ENCODE results near the gene SLC35F2.
"Not testable (repeated sequence)": the region's sequence is repeated elsewhere in the genome, so short reads cannot be mapped to it uniquely, and the experiment has no call there.

Gene SLC35F2

DNA sequence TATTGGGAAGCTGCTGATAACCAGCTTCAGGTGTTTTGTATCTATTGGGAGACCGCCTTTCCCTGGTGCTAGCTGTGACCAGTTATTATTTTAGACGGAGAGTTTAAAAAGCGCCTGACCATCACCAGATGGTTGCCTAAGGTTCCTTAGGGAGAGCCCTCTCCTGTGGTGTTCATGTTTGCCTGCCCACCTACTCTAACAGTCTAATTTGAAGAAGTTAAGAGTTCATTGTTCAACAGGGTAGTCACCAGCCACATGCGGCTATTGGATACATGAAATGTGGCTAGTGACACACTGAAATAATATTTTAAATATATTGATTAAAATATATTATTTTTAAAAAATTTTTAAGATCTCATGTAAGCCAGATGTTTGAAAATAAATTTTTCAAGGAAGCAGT, 75.5 kb downstream of the SLC35F2 start:
- DNase-seq: no peak

DNA sequence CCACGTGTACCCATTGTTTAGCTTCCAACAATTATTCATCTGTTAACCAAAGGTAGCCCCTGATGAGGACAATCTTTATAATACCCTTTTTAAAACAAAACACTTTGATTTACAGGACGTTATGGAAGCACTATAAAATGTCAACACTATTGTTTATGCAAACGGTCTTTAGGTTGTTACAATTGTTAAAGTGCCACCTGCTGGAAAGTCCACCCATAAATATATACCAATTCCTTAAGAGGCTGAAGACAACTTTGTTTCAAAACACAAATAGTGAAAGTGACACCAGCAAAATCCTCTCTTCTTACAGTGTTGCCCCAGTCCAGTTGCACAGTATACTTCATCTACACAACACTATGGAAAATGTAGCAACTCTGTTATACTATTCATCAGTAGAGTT, 77.8 kb downstream of the SLC35F2 start:
- DNase-seq: no peak

DNA sequence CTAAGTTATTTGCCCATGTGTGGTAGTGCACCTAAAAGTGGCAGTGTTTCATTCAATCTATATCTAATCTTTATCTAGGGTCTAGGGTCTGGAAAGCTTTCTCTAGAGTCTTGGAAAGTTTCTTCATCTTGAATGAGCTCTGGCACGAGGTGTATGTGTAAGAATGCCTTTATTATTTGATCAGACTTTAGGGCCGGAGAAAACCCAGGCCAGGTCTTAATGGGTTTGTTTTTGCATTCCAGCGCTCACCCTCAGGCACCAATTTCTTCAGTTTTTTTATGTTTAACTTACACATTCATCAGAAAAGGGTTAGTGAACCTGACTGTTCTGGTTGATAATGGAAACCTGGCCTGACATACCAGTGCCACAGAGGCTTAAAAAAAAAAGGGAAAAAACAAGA, 78.5 kb downstream of the SLC35F2 start:
- DNase-seq: no peak

DNA sequence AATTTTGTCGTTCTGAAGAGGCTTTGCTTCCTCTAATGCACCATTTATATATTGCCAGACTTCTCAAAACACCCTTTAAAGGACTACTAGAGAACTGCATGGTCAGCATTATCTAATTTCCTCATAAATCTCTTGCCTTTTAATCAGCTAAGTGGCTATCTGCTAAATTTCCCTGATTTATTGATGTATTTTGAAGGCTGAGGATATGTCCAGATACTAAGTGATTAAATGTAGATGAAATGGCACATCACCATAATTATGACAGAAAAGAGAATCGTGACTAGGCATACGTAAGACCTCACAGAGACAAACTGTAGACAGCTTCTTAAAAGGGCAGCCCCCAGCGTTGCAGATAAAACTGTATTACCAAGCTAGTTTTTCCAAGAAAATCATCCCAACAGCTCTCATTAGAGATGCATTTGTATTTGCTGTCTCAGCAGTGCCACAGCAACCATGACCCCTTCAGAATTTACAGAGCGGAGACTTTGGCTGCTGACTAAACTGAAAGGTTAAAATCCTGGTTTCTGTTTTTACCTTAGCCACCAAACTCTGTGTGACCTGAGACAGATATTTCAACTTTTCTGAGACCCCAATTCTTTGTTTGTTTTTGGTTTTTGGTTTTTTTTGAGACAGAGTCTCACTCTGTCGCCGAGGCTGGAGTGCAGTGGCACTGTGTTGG, 79.6 kb downstream of the SLC35F2 start:
- no peak for DNase-seq

DNA sequence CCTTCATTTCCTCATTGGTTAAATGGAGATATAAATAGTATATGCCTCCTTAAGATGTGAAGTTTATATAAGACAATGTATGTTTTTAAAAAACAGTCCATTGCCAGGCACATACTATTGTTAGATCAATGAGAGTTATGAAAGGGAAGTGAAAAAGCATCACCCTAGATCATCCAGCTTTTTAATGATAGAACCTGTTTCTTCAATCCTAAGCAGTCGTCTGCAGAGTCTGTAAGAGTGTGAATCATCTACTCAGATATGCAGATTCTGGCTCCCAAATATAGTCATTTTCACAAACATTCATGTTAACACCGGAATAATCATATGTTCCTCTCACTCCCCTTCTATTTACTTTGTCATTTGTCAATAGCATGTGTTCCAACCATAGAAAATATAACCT, 81.5 kb downstream of the SLC35F2 start:
- DNase-seq: no peak

DNA sequence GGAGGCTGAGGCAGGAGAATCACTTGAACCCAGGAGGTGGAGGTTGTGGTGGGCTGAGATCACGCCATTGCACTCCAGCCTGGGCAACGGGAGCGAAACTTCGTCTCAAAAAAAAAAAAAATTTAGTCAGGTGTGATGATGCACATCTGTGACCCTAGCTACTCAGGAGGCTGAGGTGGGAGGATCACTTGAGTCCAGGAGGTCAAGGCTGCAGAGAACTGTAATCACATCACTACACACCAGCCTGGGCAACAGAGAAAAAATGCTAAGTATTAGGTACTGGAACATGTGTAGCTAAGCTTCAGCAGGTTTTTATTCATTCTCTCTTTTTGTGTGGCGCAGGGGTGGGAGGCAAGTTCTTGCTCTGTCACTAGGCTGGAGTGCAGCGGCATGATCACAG, 82.5 kb downstream of the SLC35F2 start:
- no peak for DNase-seq

DNA sequence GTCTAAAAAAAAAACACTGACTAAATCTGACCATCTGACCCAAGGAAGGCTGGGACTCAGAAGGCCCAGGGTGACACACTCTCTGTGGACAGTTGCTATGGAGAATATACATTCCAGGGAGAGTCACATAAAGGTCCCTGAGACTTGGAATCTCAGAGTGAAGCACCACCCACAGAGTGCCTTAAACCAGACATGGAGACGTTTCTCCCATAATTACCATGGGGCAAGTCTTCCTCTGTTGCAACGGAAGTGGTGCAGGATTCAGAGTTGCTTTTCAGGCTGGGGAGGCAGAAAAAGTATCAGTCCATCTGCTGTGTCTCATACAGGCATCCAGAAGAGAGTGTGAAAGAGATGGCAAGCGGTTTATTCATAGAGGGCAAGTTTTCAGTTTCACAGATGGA, 88.0 kb downstream of the SLC35F2 start:
- no peak for DNase-seq

DNA sequence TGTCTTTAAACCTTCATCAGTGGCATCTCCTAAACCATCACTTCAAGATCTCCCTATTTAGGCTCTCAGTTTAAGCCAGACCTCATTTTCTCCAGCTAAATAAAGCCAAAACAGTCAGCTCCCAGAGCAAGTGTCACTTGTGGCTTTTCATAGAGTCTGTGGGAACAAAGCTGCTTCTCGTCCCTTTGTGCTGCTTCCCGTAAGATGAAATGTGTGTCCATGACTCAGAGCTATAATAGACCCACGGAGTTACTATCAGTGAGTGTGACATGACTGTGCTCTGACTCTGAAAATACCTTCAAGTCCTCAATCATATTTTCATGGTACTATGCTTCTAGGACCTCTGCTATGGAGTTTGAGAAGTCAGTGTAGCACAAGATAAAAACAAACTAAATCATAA, 89.4 kb downstream of the SLC35F2 start:
- peak in 1 of 2 experiments; percentile 7 for DNase-seq

DNA sequence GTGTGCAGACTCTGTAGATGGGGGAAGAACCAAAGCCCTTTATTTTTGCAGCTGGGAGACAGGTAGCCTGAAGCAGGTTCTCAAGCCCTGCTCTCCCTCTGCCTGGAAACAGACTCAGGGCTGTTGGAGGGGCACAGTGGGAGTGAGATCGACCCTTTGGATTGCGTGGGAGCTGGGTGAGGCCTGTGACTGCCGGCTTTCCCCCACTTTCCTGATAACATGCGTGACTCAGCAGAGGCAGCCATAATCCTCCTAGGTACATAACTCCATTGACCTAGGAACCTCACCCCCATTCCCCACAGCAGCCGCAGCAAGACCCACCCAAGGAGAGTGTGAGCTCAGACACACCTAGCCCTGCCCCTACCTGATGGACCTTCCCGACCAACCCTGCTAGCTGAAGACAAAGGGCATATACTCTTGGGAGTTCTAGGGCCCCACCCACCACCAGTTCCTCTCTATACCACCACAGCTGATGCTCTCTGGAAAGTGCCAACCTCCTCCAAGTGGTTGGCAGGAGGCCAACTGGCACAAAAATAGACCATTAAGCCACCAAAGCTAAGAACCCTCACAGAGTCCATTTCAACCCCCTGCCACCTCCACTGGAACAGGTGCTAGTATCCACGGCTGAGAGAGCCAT, 99.8 kb downstream of the SLC35F2 start:
- DNase-seq: not testable (repeated sequence)

DNA sequence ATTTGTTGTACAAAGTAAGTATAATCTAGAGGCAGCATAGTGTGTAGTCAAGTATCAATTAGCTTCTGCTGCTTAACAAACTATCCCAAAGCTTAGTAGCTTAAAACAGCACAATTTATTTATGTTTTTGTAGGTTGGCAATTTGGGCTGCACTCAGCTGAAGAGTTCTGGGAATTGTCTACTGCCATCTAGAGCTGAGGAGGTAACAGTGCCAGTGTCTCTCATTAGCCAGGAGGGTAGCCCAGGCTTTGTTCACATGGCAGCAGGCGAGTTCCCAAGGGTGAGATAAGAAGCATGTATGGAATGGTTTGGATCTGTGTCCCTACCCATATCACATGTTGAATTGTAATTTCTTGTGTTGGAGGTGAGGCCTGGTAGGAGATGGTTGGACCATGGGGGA, 100.9 kb downstream of the SLC35F2 start:
- no peak for DNase-seq

DNA sequence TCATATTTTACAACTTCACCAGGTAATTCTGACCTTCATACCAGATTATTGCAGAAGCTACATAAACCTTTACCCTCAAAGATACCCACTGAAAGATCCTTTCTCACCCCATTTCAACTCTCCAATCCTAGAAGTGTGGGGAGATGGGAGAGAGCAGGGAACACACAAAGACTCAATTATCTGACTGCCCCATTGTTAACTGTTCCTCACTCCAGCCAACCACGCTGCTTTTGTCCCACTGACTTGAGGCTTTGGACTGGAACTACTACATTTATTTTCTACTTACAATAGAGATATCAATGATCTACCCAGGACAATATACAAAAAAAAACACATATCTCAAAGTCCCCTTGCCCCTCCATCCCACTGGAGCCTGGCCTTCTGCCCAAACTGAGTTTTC, 102.0 kb downstream of the SLC35F2 start:
- DNase-seq: no peak

DNA sequence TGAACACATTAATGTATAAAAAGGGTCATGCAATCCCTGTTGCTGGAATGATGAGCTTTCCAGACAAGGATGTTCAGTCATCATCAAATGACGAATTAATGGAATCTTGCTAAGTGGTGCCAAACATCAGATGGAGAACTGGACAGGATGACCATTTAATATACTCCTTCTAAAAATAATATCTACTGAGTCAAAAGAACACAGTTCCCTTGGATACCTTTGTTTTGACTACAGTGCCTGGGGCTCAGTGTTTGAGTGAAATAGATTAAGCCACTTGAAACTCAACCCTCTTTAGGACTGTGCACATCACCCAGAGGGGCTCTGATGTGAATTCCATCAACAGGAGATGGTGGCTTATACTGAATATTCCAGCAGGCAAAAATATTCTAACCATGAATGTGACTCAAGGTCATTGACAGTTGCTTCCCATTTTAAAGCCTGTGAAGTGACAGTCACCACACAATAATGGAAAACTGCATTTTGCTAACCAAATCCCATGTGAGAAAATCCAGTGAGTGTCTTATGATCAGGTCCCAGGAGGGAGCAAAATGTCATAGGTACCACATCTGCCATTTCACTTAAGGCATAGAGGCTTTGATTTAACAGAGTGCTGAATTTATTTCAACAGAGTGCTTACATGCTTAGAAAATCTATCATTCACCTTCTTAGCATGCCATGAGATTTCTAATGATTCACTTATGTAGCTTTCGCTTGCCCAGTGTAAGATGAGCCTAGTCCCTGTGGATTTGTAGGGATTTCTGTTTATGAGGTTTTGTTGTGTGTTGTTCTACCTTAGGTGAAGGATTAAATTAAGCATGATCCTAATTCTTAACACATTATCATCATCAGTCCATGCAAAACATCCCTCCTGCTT, 105.4 kb downstream of the SLC35F2 start:
- no peak for DNase-seq

DNA sequence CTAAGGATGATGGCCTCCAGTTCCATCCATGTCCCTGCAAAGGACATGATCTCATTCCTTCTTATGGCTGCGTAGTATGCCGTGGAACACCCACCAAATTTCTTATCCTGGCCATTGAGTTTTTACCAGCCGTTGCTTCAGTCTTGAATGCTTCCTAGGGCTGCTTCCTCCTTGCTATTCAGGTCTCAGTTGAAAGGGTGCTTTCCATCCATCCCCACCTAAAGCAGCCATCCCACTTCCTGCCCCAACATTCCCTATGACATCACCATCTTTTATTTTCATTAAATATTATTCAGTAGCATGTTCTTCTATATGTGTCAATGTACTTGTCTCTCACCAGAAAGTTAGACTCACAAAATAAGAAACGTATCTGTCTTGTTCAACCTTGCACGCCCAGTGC, 106.1 kb downstream of the SLC35F2 start:
- no peak for DNase-seq

DNA sequence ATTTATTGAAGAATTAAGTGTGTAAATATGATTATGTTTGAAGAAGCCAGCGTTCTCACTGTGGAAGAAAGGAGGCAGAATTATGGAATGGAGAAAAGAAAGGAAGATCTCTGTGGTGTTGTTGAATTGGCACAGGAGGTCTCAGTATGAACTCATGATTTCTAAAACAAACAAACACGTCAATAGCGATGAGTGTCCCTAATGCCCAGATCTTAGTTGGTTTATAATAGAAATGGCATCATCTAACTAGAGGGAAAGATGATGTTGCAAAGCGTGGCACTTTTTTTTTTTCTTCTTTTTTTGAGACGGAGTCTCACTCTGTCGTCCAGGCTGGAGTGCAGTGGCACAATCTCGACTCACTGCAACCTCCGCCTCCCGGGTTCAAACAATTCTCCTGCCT, 107.5 kb downstream of the SLC35F2 start:
- no peak for DNase-seq

DNA sequence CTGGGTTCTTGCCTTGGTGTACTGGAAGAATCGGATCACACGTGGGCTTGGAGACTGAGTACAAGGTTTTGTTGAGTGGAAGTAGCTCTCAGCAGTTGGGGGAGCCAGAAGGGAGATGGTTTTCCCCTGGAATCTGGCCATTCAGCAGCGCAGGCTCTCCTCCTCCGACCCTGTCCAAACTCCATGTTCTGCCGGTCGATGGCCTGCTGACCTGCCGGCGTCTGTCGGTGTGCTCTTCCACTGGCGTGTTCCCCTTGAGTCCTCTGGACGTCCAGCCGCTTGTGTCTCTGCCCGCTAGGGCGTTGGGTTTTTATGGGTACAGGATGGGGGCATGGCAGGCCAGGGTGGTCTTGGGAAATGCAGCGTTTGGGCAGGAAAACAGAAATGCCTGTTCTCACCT, 108.3 kb downstream of the SLC35F2 start:
- no peak for DNase-seq

DNA sequence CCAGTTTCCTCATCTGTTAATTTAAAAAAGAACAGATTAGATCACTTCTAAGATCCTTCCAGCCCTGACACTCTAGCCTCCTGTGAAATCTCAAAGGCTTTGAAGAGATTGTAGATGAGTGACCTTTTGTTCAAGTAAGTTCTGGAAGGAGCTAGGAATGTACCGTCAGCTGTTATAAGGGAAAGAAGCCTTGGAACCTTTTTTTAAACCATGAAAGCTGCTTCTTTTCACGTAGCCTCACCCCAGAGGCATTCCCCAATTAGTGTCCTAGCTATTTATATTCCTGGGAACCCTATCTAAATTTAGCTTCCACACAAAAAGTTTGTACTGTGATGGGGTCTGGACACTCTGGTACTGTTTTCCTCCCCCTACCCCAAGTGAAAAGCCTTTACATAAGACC, 111.0 kb downstream of the SLC35F2 start:
- DNase-seq: no peak

DNA sequence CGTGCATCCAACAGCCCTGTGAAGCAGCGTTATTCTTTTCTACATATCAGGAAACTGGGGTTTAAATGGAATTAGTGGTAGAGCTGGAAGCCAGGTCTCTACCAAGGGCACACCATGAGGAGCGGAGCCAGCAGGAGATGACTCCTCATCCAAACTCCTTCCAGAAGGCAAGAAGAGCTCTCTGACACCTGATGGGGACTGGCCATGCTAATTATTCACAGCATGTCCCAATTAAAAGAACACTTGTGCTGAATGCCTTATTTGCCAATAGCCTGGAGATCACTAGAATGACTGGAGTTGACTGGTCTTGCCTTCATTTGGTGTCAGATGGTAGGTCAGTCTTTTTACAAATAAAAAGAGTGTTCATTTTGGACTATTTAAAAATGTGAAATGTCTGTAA, 113.9 kb downstream of the SLC35F2 start:
- no peak for DNase-seq

DNA sequence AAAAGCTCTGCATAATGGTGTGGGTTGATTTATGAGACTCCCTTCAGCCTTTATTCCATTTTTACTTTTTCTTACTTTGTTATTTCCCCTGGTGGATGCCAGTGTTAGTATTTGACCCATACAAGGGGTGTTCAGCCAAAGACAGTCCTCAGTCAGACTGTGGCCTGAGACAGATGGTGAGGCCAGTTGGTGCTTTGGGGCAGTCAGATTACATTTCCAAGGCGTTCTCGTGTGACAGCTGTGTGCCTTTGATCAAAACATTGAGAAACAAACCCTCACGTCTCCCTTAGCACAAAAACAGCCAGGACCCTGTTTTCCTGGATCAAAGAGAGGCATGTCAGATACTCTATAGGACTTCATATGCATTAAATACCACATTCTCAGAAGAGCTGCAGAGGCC, 115.4 kb downstream of the SLC35F2 start:
- DNase-seq: no peak

DNA sequence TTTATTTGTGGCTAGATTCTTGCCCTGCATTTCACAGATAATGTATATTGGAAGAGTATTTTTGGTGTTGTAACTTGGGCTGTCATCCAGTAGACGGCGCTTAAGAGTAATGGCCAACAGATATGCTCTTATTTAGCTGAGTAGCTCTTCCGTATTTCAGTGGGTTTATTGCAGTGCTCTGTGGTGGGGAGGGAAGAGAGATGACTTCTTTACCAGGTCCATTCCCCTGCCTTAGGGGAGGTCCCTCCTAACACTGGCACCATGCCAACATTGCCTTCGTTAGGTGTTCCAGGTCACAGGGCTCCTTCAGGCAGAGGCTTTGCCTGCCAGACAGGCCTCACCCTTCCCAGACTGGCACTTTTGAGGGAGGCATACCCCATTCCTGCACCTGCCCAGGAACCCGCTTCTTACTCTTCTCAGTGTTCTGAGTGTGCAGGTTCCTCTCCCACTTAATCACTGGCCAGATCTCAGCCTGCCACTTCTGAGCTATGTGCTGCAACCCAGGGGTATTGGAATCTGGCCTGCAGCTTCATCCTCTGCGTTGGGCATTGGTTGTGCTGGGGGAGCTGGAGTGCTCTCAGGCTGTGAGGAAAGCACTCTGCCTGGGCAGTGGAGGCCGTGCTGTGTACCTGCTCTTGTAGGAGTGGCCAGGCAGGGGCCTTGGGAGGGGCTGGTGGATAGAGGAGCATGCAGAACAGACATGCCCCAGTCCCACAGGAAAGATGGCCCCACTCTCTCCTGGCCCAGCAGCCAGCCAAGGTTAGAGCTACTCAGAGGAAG, 117.4 kb downstream of the SLC35F2 start:
- peak; percentile 4 to 11 for DNase-seq

All from activated CD4-positive, alpha-beta T cell treated with anti-CD3 and anti-CD28 coated beads, Interleukin-2, amount 50 U/mL, for 48 hours (primary cell).